ENCODE results near the gene TTC12. TPM values are rescaled to one million over a fixed set of nuclear protein-coding genes. Genes with fewer than 3 reads are reported as not detected.

The TTC12 gene
- total and polyA plus RNA-seq, 10 of the 15 experiments (the other 5 are each of a cell fraction or from before 2014, with no cell fraction given) = 3.7 to 14.0 (median 8.1) TPM

DNA sequence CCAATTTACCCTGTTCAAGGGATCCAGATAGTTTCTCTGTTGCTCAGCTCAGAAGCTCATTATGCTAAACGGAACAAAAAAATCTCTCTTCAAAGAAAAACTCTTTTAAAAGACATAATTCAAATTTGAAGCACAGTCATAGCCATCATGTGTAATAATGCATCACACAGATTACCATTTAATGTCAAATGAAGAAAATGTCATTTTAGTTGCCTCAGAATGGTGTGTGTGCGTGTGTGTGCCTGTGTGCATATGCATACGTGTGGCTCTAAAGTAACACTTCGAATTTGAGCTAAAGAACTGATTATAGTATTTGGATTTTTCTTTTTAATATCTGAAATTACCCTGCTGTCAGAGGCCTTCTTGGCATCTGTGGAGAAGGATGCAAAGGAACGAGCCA, 9.9 kb downstream of the TTC12 start:
- DNase-seq (ENCODE audit: low read depth, low spot score) (no peak), ATAC-seq (no peak), FAIRE-seq (no peak)
- ChIA-PET POLR2A (no interaction called here), RAD21 (ENCODE audit: unreplicated experiment) (no interaction called here), SMC1A (ENCODE audit: uncharacterized antibody, unreplicated experiment) (no interaction called here), CTCF (interaction anchor here (1.4 kb wide), 1 partner anchor 18 kb away, joined by 4 read pairs; no protein-coding TSS in a partner anchor)
- peaks cover under 1% of the 10 kb centered on the region; the same call in 1 of the 2 replicates for H3K4me1 ChIP-seq (ENCODE audit: control insufficient read depth, insufficient read depth, low read length)
- BruUV-seq (replicated peaks) = no TSS peak
- in situ Hi-C loops (cut with MboI) = no loop called here
- TF ChIP-seq TCF12 (IDR thresholded peaks at IDR 0.05; ENCODE audit: low read depth, low read length) (no peak), BCL11A (IDR thresholded peaks at IDR 0.05; ENCODE audit: low read depth, low read length) (no peak), NBN (IDR thresholded peaks at IDR 0.05) (no peak)
- TF ChIP-seq, protein P1, sequence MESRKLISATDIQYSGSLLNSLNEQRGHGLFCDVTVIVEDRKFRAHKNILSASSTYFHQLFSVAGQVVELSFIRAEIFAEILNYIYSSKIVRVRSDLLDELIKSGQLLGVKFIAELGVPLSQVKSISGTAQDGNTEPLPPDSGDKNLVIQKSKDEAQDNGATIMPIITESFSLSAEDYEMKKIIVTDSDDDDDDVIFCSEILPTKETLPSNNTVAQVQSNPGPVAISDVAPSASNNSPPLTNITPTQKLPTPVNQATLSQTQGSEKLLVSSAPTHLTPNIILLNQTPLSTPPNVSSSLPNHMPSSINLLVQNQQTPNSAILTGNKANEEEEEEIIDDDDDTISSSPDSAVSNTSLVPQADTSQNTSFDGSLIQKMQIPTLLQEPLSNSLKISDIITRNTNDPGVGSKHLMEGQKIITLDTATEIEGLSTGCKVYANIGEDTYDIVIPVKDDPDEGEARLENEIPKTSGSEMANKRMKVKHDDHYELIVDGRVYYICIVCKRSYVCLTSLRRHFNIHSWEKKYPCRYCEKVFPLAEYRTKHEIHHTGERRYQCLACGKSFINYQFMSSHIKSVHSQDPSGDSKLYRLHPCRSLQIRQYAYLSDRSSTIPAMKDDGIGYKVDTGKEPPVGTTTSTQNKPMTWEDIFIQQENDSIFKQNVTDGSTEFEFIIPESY (IDR thresholded peaks at IDR 0.05) = no peak
- TF ChIP-seq, protein P2, sequence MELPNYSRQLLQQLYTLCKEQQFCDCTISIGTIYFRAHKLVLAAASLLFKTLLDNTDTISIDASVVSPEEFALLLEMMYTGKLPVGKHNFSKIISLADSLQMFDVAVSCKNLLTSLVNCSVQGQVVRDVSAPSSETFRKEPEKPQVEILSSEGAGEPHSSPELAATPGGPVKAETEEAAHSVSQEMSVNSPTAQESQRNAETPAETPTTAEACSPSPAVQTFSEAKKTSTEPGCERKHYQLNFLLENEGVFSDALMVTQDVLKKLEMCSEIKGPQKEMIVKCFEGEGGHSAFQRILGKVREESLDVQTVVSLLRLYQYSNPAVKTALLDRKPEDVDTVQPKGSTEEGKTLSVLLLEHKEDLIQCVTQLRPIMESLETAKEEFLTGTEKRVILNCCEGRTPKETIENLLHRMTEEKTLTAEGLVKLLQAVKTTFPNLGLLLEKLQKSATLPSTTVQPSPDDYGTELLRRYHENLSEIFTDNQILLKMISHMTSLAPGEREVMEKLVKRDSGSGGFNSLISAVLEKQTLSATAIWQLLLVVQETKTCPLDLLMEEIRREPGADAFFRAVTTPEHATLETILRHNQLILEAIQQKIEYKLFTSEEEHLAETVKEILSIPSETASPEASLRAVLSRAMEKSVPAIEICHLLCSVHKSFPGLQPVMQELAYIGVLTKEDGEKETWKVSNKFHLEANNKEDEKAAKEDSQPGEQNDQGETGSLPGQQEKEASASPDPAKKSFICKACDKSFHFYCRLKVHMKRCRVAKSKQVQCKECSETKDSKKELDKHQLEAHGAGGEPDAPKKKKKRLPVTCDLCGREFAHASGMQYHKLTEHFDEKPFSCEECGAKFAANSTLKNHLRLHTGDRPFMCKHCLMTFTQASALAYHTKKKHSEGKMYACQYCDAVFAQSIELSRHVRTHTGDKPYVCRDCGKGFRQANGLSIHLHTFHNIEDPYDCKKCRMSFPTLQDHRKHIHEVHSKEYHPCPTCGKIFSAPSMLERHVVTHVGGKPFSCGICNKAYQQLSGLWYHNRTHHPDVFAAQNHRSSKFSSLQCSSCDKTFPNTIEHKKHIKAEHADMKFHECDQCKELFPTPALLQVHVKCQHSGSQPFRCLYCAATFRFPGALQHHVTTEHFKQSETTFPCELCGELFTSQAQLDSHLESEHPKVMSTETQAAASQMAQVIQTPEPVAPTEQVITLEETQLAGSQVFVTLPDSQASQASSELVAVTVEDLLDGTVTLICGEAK (IDR thresholded peaks at IDR 0.05; ENCODE audit: borderline replicate concordance) = no peak
- H4K20me1 ChIP-seq (ENCODE audit: control insufficient read depth, insufficient read depth) = no peaks in the 10 kb centered on the region
- 86% methylated on average over 5 of the region's 5 CpGs for WGBS (ENCODE audit: insufficient coverage, insufficient replicate concordance, low lambda C conversion rate, missing lambda C conversion rate)
- H2AFZ ChIP-seq (ENCODE audit: control insufficient read depth, low read depth, low read length) = no peak overlapping the region
- intact Hi-C loops (cut with micrococcal nuclease; ENCODE audit: unreplicated experiment) = no loop called here
- no peaks in the 10 kb centered on the region for H3K36me3 ChIP-seq (ENCODE audit: control insufficient read depth in 2 of 2, insufficient read depth in 2 of 2, low read length in 1 of 2)
- H3K4me3 ChIP-seq = no peak overlapping the region
- no peak overlapping the region for H3K9ac ChIP-seq (ENCODE audit: control insufficient read depth, insufficient read depth, low read length)
- no peak overlapping the region for H3K27ac ChIP-seq (ENCODE audit: control insufficient read depth, insufficient read depth)
- H3K9me3 ChIP-seq (replicated peaks; ENCODE audit: control insufficient read depth, insufficient read depth, low read length) = no peaks in the 10 kb centered on the region
- H3K27me3 ChIP-seq (replicated peaks in 1 of 2; ENCODE audit: control insufficient read depth in 2 of 2, insufficient read depth in 2 of 2, low read length in 1 of 2) = no peaks in the 10 kb centered on the region
- H3K79me2 ChIP-seq (ENCODE audit: control insufficient read depth, insufficient read depth, low read length) = no peaks in the 10 kb centered on the region
- H3K4me2 ChIP-seq (ENCODE audit: control insufficient read depth, insufficient read depth) = no peak overlapping the region
